ENCODE data around the gene GOSR1.
"Not testable (repeated sequence)": the region's sequence is repeated elsewhere in the genome, so short reads cannot be mapped to it uniquely, and the experiment has no call there.

GOSR1 gene

DNA sequence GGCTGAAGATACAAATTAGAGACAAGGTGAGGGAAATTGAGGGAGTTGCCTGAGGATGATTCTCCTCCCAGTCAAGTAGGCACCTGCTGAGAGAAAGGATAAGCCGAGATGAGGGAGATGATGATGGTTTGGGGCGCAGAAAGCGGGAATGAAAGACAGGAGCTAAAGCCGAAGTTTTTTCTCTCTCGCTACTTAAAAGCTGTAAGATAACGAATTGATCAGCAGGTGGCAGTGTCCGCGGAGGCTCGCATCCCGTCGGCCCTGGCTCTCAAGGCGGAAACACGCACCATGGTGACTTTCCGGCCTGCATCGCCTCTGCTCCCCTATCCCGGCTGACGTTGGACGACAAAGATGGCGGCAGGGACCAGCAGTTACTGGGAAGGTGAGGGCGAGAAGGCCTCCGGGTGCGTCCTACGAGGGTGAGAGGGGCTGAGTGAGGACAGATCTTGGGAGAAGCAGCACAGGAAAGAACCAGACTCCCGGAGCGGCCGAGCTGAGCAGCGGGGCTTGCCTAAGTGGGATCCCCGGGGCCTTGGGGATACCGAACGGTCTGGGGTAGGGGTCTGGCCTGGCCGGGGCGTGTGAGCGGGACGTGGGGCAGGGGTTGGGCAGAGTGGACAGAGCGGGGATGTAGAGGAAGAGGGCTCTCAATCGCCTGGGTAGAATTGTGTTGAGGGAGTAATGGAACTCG lies at the start of gene GOSR1:
TSS of gene GOSR1 (plus strand) at position 326 of the 691 bp plus-strand sequence. CDS start at position 352, 26 bp downstream.
- no peaks in the 10 kb centered on the region for H3K36me3 ChIP-seq (ENCODE audit: control insufficient read depth, insufficient read depth, low read length)
- H3K4me1 ChIP-seq (ENCODE audit: control insufficient read depth, insufficient read depth, low read length) = peaks cover 11% of the 10 kb centered on the region
- peak within 1 kb of the TSS; percentile 90 for H3K27ac ChIP-seq (ENCODE audit: low read depth, low read length)
- H3K27me3 ChIP-seq (ENCODE audit: control insufficient read depth, insufficient read depth, low read length) = no peaks in the 10 kb centered on the region
- peak within 1 kb of the TSS; percentile 87 for H3K9ac ChIP-seq (ENCODE audit: low read length)
- H3K4me3 ChIP-seq (ENCODE audit: low read length) = peak within 1 kb of the TSS; percentile 82

GRCh38 chr17:30427611-30428010 lies 49.6 kb upstream of the GOSR1 start:
- H3K9ac ChIP-seq (ENCODE audit: low read length) = no peak overlapping the region
- H3K27ac ChIP-seq (ENCODE audit: low read depth, low read length) = no peak overlapping the region
- H3K4me3 ChIP-seq (ENCODE audit: low read length) = no peak overlapping the region
- peaks cover 8% of the 10 kb centered on the region for H3K36me3 ChIP-seq (ENCODE audit: control insufficient read depth, insufficient read depth, low read length)
- H3K27me3 ChIP-seq (ENCODE audit: control insufficient read depth, insufficient read depth, low read length) = no peaks in the 10 kb centered on the region
- H3K4me1 ChIP-seq (ENCODE audit: control insufficient read depth, insufficient read depth, low read length) = no peaks in the 10 kb centered on the region

DNA sequence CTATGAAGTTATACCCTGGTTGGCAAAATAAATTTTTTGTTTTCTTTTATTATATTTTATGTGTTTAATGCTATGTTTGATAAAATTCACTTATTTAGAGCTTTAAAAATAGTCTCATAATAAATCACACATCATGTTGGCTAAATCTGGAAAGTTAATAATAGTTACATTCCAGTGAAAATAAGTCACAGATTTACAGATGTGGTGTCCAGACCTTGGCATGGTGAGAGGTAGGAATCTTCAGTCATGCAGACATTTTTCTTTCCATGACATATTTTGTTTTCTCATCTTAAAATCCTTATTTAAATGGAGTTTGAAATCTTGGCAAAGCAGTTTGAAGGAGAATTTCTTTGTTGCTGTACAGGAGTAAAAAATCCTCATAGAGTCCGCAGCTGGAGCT lies 48.1 kb upstream of the GOSR1 start:
- H3K27ac ChIP-seq (ENCODE audit: low read depth, low read length) = no peak overlapping the region
- H3K9ac ChIP-seq (ENCODE audit: low read length) = no peak overlapping the region
- peaks cover 10% of the 10 kb centered on the region for H3K36me3 ChIP-seq (ENCODE audit: control insufficient read depth, insufficient read depth, low read length)
- no peak overlapping the region for H3K4me3 ChIP-seq (ENCODE audit: low read length)
- no peaks in the 10 kb centered on the region for H3K4me1 ChIP-seq (ENCODE audit: control insufficient read depth, insufficient read depth, low read length)
- no peaks in the 10 kb centered on the region for H3K27me3 ChIP-seq (ENCODE audit: control insufficient read depth, insufficient read depth, low read length)

DNA sequence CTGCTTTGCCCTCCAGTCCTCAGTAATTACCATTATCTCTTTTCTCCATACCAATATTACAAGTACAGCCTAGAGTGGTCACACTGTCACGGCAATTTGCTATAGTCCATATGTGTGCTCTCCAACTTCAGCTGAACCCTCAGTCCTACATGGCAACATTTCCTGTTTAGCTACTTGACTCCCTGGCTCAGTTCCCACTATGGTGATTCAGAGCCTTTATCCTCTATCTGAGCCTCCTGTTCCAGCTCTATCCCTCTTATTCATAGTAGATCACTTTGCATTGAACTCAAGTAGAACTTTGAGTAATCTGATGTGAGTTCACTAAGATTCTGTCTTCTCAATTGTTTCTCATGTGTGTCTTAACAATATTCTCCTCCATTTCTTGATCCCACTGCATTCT lies 43.7 kb upstream of the GOSR1 start:
- Histone ChIP-seq H3K27me3 (ENCODE audit: control insufficient read depth, insufficient read depth, low read length) (no peaks in the 10 kb centered on the region), H3K27ac (ENCODE audit: low read depth, low read length) (no peak overlapping the region), H3K4me3 (ENCODE audit: low read length) (no peak overlapping the region), H3K4me1 (ENCODE audit: control insufficient read depth, insufficient read depth, low read length) (no peaks in the 10 kb centered on the region), H3K9ac (ENCODE audit: low read length) (no peak overlapping the region), H3K36me3 (ENCODE audit: control insufficient read depth, insufficient read depth, low read length) (peaks cover 8% of the 10 kb centered on the region)

DNA sequence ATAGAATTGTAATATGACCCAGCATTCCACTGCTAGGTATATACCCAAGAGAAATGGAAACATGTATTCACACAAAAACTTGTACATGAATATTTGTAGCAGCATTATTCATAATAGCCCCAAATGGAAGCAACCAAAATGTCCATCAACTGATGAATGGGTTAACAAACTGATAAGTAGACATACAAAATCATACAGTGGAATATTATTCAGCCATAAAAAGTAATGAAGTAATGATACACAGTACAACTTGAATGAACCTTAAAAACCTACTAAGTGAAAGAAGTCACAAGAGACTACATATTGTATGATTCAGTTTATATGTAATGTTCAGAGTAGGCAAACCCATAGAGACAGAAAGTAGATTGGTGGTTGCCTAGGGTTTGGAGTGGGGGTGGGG lies 40.5 kb upstream of the GOSR1 start:
- H3K36me3 ChIP-seq (ENCODE audit: control insufficient read depth, insufficient read depth, low read length) = peaks cover 8% of the 10 kb centered on the region
- H3K27ac ChIP-seq (ENCODE audit: low read depth, low read length) = no peak overlapping the region
- H3K9ac ChIP-seq (ENCODE audit: low read length) = no peak overlapping the region

DNA sequence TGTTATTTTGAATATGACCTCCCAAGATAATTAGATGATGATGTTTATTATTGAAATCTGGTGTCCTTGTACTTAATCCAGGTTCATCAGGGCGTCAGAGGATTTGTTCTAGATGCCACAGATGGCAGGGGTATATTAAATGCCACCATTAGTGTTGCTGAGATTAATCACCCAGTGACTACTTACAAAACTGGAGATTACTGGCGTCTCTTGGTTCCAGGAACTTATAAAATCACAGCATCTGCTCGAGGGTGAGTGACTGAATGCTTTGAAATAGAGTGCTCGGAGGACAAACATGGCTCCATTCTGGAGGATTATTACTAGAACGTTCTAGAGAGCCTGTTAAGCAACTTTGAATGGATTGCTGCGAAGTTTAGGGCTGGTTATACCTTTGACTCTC lies 33.5 kb upstream of the GOSR1 start:
- no peaks in the 10 kb centered on the region for H3K4me1 ChIP-seq (ENCODE audit: control insufficient read depth, insufficient read depth, low read length)
- peaks cover 5% of the 10 kb centered on the region for H3K36me3 ChIP-seq (ENCODE audit: control insufficient read depth, insufficient read depth, low read length)
- H3K27me3 ChIP-seq (ENCODE audit: control insufficient read depth, insufficient read depth, low read length) = no peaks in the 10 kb centered on the region
- no peak overlapping the region for H3K9ac ChIP-seq (ENCODE audit: low read length)
- no peak overlapping the region for H3K4me3 ChIP-seq (ENCODE audit: low read length)
- no peak overlapping the region for H3K27ac ChIP-seq (ENCODE audit: low read depth, low read length)

More for the DNA sequence above, 40.5 kb upstream of the GOSR1 start:
- no peaks in the 10 kb centered on the region for H3K27me3 ChIP-seq (ENCODE audit: control insufficient read depth, insufficient read depth, low read length)
- H3K4me3 ChIP-seq (ENCODE audit: low read length) = no peak overlapping the region
- no peaks in the 10 kb centered on the region for H3K4me1 ChIP-seq (ENCODE audit: control insufficient read depth, insufficient read depth, low read length)

- H3K27me3 ChIP-seq (ENCODE audit: control insufficient read depth, insufficient read depth, low read length); H3K36me3 ChIP-seq (ENCODE audit: control insufficient read depth, insufficient read depth, low read length); H3K27ac ChIP-seq (ENCODE audit: low read depth, low read length); H3K4me1 ChIP-seq (ENCODE audit: control insufficient read depth, insufficient read depth, low read length); H3K4me3 ChIP-seq (ENCODE audit: low read length); H3K9ac ChIP-seq (ENCODE audit: low read length): not testable (repeated sequence)
Measured at GRCh38 chr17:30446640-30447039, 30.6 kb upstream of the GOSR1 start.

GRCh38 chr17:30449480-30449879 lies 27.7 kb upstream of the GOSR1 start:
- no peak overlapping the region for H3K4me3 ChIP-seq (ENCODE audit: low read length)
- no peaks in the 10 kb centered on the region for H3K4me1 ChIP-seq (ENCODE audit: control insufficient read depth, insufficient read depth, low read length)
- H3K9ac ChIP-seq (ENCODE audit: low read length) = no peak overlapping the region
- H3K36me3 ChIP-seq (ENCODE audit: control insufficient read depth, insufficient read depth, low read length) = peaks cover 5% of the 10 kb centered on the region
- no peak overlapping the region for H3K27ac ChIP-seq (ENCODE audit: low read depth, low read length)
- H3K27me3 ChIP-seq (ENCODE audit: control insufficient read depth, insufficient read depth, low read length) = no peaks in the 10 kb centered on the region

DNA sequence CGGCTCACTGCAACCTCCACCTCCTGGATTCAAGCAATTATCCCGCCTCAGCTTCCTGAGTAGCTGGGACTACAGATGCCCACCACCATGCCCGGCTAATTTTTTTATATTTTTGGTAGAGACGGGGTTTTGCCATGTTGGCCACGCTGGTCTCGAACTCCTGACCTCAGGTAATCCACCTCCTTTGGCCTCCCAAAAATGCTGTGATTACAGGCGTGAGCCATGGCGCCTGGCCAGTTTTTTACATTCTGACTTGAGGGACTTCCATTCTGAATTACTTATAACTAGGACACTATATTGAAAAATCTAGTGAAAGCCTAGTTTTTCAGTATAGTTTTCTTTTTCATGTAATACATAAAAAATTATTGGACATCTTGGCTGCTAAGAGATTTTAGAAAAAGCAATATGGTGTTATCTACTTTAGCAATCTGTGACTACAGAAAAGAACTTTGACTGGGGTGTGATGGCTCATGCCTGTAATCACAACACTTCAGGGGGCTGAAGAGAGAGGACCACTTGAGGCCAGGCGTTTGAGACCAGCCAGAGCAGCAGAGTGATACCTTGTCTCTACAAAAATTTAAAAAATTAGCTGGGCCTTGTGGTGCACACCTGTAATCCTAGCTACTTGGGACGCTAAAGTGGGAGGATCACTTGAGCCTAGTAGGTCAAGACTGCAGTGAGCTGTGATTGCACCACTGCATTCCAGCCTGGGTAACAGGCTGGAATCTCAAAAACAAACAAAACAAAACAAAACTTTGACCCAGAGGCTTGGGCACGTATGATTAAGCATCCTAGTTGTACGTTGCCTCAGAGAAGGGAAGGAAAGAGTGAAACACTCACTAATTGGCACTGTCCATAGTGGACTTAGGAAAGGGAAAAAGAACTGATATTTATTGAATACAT lies 26.8 kb upstream of the GOSR1 start:
- no peak overlapping the region for H3K27ac ChIP-seq (ENCODE audit: low read depth, low read length)
- H3K36me3 ChIP-seq (ENCODE audit: control insufficient read depth, insufficient read depth, low read length) = peaks cover 3% of the 10 kb centered on the region
- H3K4me1 ChIP-seq (ENCODE audit: control insufficient read depth, insufficient read depth, low read length) = no peaks in the 10 kb centered on the region
- H3K27me3 ChIP-seq (ENCODE audit: control insufficient read depth, insufficient read depth, low read length) = no peaks in the 10 kb centered on the region
- no peak overlapping the region for H3K4me3 ChIP-seq (ENCODE audit: low read length)
- H3K9ac ChIP-seq (ENCODE audit: low read length) = no peak overlapping the region

DNA sequence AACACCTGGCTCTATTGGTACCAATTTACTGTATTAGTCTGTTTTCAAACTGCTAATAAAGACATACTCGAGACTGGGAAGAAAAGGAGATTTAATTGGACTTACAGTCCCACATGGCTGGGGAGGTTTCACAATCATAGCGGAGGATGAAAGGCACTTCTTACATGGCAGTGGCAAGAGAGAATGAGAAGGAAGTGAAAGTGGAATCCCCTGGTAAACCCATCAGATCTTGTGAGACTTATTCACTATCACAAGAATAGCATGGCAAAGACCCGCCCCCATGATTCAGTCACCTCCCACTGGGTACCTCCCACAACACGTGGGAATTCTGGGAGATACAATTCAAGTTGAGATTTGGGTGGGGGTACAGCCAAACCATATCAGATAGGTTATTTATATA lies 22.6 kb upstream of the GOSR1 start:
- Histone ChIP-seq H3K4me1 (ENCODE audit: control insufficient read depth, insufficient read depth, low read length) (no peaks in the 10 kb centered on the region), H3K9ac (ENCODE audit: low read length) (no peak overlapping the region), H3K4me3 (ENCODE audit: low read length) (no peak overlapping the region), H3K27me3 (ENCODE audit: control insufficient read depth, insufficient read depth, low read length) (no peaks in the 10 kb centered on the region), H3K36me3 (ENCODE audit: control insufficient read depth, insufficient read depth, low read length) (peaks cover 4% of the 10 kb centered on the region), H3K27ac (ENCODE audit: low read depth, low read length) (no peak overlapping the region)

GRCh38 chr17:30458371-30458770 lies 18.8 kb upstream of the GOSR1 start:
- Histone ChIP-seq H3K4me1 (ENCODE audit: control insufficient read depth, insufficient read depth, low read length) (no peaks in the 10 kb centered on the region), H3K27ac (ENCODE audit: low read depth, low read length) (no peak overlapping the region), H3K4me3 (ENCODE audit: low read length) (no peak overlapping the region), H3K27me3 (ENCODE audit: control insufficient read depth, insufficient read depth, low read length) (no peaks in the 10 kb centered on the region), H3K36me3 (ENCODE audit: control insufficient read depth, insufficient read depth, low read length) (peaks cover 7% of the 10 kb centered on the region), H3K9ac (ENCODE audit: low read length) (no peak overlapping the region)

- H3K4me1 ChIP-seq (ENCODE audit: control insufficient read depth, insufficient read depth, low read length); H3K36me3 ChIP-seq (ENCODE audit: control insufficient read depth, insufficient read depth, low read length); H3K27me3 ChIP-seq (ENCODE audit: control insufficient read depth, insufficient read depth, low read length); H3K4me3 ChIP-seq (ENCODE audit: low read length); H3K27ac ChIP-seq (ENCODE audit: low read depth, low read length); H3K9ac ChIP-seq (ENCODE audit: low read length): not testable (repeated sequence)
Measured at GRCh38 chr17:30458797-30459413, 18.3 kb upstream of the GOSR1 start.
